HL-60/S4 treated with phorbol 12-myristate 13-acetate at 8.2 ng/mL for 4 days and 3 days (cell line): Measurements from ENCODE around the gene PDCD2L.
"Not testable (repeated sequence)": the region's sequence is repeated elsewhere in the genome, so short reads cannot be mapped to it uniquely, and the experiment has no call there.

Experiments used
- in situ Hi-C: fragments of 300-500 bp; cut with MboI; formaldehyde crosslinking; loops from 2 replicates; pipeline ENCODE4 v1.15.0; 2022; ENCODE audit warnings: low sequenced_read_pairs

The PDCD2L gene

GRCh38 chr19:34409189-34410164 is 5.3 kb downstream of the PDCD2L start:
- in situ Hi-C loops, result no loop called here

- in situ Hi-C loops, result no loop called here
Observed at GRCh38 chr19:34411216-34411615, 7.0 kb downstream of the PDCD2L start.

DNA sequence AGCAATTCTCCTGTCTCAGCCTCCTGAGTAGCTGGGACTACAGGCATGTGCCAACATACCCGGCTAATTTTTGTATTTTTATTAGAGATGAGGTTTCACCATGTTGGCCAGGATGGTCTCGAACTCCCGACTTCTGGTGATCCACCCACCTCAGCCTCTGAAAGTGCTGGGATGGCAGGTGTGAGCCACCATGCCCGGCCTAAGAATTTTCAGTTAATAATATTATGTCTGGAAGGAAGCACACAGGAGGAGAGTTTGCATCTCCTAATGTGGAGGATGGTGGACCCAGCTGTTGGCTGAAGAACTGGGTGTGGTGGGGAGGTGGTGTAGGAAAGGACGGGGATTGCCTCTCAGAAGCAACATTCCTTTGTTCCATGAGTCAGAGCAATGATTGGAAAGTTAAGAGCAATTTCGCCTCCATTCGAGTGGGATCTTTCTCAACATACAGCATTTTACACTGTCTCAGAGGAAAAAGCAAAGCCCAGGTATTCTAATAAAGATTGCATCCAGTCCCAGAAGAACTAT is 11.9 kb downstream of the PDCD2L start:
- in situ Hi-C loops, result no loop called here

DNA sequence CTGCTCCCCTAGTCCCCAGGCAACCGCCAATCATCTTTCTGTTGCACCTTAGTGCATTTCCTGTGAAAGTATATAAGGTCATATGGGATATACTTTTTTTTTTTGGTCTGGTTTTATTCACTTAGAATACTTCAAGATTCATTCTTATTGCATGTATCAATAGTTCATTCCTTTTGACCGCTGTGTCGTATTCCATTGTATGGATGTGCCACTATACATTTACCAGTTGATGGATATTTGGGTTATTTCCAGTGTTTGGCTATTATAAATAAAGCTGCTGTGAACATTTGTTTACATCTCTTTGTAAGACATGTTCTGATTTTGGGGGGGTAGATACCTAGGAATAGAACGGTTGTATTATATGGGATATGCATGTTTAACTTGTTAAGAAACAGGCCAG is 14.1 kb downstream of the PDCD2L start:
- in situ Hi-C loops, result no loop called here

DNA sequence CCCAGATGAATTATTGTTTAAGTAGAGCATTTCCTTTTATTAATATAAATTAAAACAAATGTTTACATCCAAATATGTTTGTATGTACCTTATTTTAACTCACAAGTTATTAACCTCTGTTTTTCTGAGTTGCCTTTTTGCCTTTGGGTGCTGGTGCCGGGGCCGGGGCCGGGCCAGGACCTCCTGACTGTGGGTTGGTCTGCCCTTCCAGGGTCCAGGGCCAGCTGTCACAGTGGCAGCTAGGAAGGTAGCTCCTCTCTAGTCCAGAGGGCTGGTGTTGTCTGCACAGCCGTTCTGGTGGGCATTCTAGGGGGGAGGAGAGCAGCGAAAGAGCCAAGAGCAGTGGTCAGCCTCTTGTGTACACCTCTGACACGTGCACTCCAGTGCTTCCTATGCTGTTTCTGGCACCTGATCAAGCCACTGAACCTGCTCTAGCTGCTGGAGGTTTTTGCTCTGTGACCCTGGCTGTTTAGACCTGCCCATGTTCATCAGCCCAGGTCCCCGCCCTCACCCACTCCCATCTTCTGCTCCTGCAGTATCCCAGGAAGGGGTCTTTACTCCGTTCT is 22.0 kb downstream of the PDCD2L start:
- in situ Hi-C loops, result no loop called here

GRCh38 chr19:34428549-34429285 is 24.5 kb downstream of the PDCD2L start:
- in situ Hi-C loops, result no loop called here

- in situ Hi-C loops, result no loop called here
Observed at GRCh38 chr19:34429553-34429952, 25.4 kb downstream of the PDCD2L start.

GRCh38 chr19:34430738-34431625 is 26.8 kb downstream of the PDCD2L start:
- in situ Hi-C loops, result no loop called here

- in situ Hi-C loops, result no loop called here
Observed at GRCh38 chr19:34431681-34432402, 27.6 kb downstream of the PDCD2L start.

DNA sequence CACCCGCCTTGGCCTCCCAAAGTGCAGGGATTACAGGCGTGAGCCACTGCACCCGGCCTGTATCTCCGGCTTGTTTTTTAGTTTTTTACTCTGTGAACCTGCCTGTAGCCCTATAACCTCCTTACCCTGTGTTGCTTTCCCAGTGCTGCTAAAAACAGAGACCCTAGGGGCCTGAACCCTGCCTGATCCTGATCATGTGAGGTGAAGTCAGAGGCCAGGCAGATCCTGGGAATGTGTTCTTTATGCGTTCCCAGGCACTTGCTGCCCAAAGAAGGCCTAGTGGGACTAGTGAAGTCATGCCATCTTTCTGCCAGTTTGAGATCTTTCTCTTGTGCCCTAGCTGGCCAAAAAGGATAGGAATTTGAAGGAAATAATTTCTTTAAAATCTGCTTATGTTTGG is 28.6 kb downstream of the PDCD2L start:
- in situ Hi-C loops, result no loop called here

DNA sequence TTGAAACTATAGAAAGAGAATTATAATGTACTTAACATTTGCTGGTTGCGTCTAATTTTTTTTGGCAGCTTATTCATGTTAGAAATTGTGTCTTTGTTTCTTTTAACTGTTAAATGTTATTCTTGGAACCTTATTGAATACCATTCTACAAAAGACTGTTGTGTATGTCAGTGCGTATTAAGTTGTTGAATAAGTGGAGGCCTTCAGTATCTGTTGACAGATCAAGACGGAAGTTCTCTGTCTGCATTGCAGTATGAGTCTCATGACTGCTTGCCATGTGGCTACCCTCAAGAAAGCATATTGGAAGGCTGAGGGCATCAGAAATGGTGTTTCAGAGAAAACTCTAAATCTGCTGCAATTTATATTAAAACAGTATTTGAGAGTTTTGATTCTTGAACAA is 32.5 kb downstream of the PDCD2L start:
- in situ Hi-C loops, result no loop called here

DNA sequence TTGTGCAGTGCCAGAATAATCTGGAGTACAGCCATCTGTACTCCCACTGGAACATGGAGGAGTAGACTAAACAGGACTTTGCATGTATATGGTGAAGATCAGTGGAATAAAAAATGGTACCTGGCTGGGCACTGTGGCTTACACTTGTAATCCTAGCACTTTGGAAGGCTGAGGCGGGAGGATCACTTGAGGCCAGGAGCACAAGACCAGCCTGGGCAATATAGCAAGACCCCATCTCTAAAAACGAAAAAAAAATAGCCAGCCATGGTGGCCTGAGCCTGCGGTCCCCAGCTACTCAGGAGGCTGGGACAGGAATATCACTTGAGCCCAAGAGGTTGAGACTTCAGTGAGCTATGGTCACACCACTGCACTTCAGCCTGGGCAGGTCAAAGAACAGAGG is 44.0 kb downstream of the PDCD2L start:
- in situ Hi-C loops, result no loop called here

- in situ Hi-C loops, result no loop called here
Observed at GRCh38 chr19:34452723-34453122, 48.5 kb downstream of the PDCD2L start.

- in situ Hi-C loops, result no loop called here
Observed at GRCh38 chr19:34454091-34454490, 49.9 kb downstream of the PDCD2L start.

DNA sequence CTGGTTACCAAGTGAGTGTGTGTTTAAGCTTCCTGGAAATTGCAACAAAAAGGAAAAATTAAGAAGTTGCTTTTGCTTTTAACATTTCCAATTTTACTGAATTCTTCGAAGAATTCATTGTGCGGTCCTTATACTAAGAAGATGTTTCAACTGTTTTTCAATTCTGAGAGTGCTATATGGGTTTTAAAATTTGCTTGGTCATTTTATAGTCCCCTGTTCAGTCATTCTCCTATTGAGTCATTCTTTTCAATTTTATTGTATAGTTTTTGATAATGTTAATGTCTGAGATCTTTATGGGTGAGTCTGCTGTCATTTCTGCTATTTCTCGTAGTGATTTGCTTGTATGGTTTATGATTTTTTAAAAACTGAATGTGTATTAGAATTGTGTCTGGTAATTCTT is 50.5 kb downstream of the PDCD2L start:
- in situ Hi-C loops, result no loop called here

GRCh38 chr19:34455783-34456480 is 51.7 kb downstream of the PDCD2L start:
- in situ Hi-C loops, result not testable (repeated sequence)

DNA sequence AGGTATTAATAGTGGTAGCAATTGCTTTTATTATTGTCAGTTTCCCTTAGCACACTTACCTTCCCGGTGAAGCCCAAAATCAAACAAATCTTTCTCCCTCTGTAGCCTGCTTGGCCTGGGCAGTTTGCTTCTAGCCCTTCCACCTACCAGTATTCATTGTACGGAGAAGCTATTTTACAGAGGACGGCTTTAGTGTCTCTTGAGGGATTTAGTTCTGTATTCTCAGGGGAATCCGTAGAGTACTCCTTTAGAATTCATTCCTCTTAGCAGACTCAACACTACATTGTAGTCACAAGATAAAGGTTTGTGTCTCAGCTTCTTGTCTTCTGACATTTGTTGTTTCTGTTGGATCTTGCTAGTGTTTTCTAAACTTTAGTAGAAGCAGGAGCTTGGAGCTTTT is 53.2 kb downstream of the PDCD2L start:
- in situ Hi-C loops, result no loop called here

- in situ Hi-C loops, result no loop called here
Observed at GRCh38 chr19:34458677-34459076, 54.5 kb downstream of the PDCD2L start.

DNA sequence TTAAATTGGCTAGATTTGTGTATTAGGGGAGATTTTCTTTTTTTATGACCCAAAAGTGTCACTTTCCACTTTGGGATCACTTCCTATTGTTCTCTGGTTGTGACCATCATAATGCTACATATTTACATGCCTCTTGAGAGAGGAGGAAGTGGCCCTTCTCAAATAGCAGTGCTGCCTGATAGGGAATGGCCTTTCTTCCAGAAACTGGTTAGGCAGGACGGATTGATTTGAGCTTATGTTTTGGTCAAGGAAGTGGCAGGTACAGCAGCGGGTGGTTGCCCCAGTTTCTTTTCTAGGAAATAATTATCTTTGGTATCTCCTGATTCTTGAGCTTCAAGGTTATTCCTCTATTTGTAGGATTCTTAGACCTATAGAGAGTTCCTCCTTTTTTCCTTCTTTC is 55.4 kb downstream of the PDCD2L start:
- in situ Hi-C loops, result no loop called here
